ENCODE results near the gene HHATL.
A peak's percentile ranks its signal among the peaks of the same experiment; 100 is the strongest.

Gene HHATL

GRCh38 chr3:42655980-42656679, 46.5 kb downstream of the HHATL start:
- Histone ChIP-seq H3K27ac (ENCODE audit: low read length) (no peak overlapping the region), H3K4me1 (ENCODE audit: control insufficient read depth, low read depth, low read length) (peaks cover 21% of the 10 kb centered on the region), H3K36me3 (ENCODE audit: control insufficient read depth, low read depth, low read length) (no peaks in the 10 kb centered on the region), H3K9me3 (ENCODE audit: control insufficient read depth, low read depth, low read length) (no peaks in the 10 kb centered on the region), H3K4me3 (ENCODE audit: low read length) (no peak overlapping the region), H3K9ac (ENCODE audit: low read length) (no peak overlapping the region), H3K27me3 (ENCODE audit: control insufficient read depth, insufficient read depth, low read length) (no peaks in the 10 kb centered on the region)

- no peaks in the 10 kb centered on the region for H3K27me3 ChIP-seq (ENCODE audit: control insufficient read depth, insufficient read depth, low read length)
- no peaks in the 10 kb centered on the region for H3K36me3 ChIP-seq (ENCODE audit: control insufficient read depth, low read depth, low read length)
- peak overlapping the region; percentile 49 for H3K4me3 ChIP-seq (ENCODE audit: low read length)
- peaks cover 24% of the 10 kb centered on the region for H3K4me1 ChIP-seq (ENCODE audit: control insufficient read depth, low read depth, low read length)
- H3K9ac ChIP-seq (ENCODE audit: low read length) = peak overlapping the region; percentile 49
- no peaks in the 10 kb centered on the region for H3K9me3 ChIP-seq (ENCODE audit: control insufficient read depth, low read depth, low read length)
- H3K27ac ChIP-seq (ENCODE audit: low read length) = no peak overlapping the region
Observed at GRCh38 chr3:42655331-42655888, 47.2 kb downstream of the HHATL start.

- H3K27me3 ChIP-seq (ENCODE audit: control insufficient read depth, insufficient read depth, low read length) = no peaks in the 10 kb centered on the region
- no peak overlapping the region for H3K27ac ChIP-seq (ENCODE audit: low read length)
- H3K4me1 ChIP-seq (ENCODE audit: control insufficient read depth, low read depth, low read length) = peaks cover 24% of the 10 kb centered on the region
- peak overlapping the region; percentile 57 for H3K4me3 ChIP-seq (ENCODE audit: low read length)
- no peaks in the 10 kb centered on the region for H3K36me3 ChIP-seq (ENCODE audit: control insufficient read depth, low read depth, low read length)
- H3K9ac ChIP-seq (ENCODE audit: low read length) = peak overlapping the region; percentile 49
- no peaks in the 10 kb centered on the region for H3K9me3 ChIP-seq (ENCODE audit: control insufficient read depth, low read depth, low read length)
Observed at GRCh38 chr3:42654331-42655201, 48.0 kb downstream of the HHATL start.

GRCh38 chr3:42653560-42654330, 48.9 kb downstream of the HHATL start, which contains the start of gene ZBTB47:
Gene ZBTB47 (plus strand): TSS chr3:42653697. CDS start chr3:42658356, 4,659 bp downstream.
- Histone ChIP-seq H3K9me3 (ENCODE audit: control insufficient read depth, low read depth, low read length) (no peaks in the 10 kb centered on the region), H3K27ac (ENCODE audit: low read length) (no peak within 1 kb of the TSS), H3K9ac (ENCODE audit: low read length) (peak within 1 kb of the TSS; percentile 49), H3K36me3 (ENCODE audit: control insufficient read depth, low read depth, low read length) (peaks cover 5% of the 10 kb centered on the region), H3K4me1 (ENCODE audit: control insufficient read depth, low read depth, low read length) (peaks cover 24% of the 10 kb centered on the region), H3K27me3 (ENCODE audit: control insufficient read depth, insufficient read depth, low read length) (no peaks in the 10 kb centered on the region), H3K4me3 (ENCODE audit: low read length) (peak within 1 kb of the TSS; percentile 57)

GRCh38 chr3:42653303-42653559, 49.4 kb downstream of the HHATL start:
- H3K36me3 ChIP-seq (ENCODE audit: control insufficient read depth, low read depth, low read length) = peaks cover 6% of the 10 kb centered on the region
- H3K4me1 ChIP-seq (ENCODE audit: control insufficient read depth, low read depth, low read length) = peaks cover 24% of the 10 kb centered on the region
- no peaks in the 10 kb centered on the region for H3K9me3 ChIP-seq (ENCODE audit: control insufficient read depth, low read depth, low read length)
- H3K4me3 ChIP-seq (ENCODE audit: low read length) = peak overlapping the region; percentile 57
- H3K27me3 ChIP-seq (ENCODE audit: control insufficient read depth, insufficient read depth, low read length) = no peaks in the 10 kb centered on the region
- no peak overlapping the region for H3K27ac ChIP-seq (ENCODE audit: low read length)
- no peak overlapping the region for H3K9ac ChIP-seq (ENCODE audit: low read length)

GRCh38 chr3:42652611-42653302, 49.8 kb downstream of the HHATL start:
- Histone ChIP-seq H3K4me3 (ENCODE audit: low read length) (no peak overlapping the region), H3K27ac (ENCODE audit: low read length) (no peak overlapping the region), H3K36me3 (ENCODE audit: control insufficient read depth, low read depth, low read length) (peaks cover 7% of the 10 kb centered on the region), H3K4me1 (ENCODE audit: control insufficient read depth, low read depth, low read length) (peaks cover 27% of the 10 kb centered on the region), H3K9ac (ENCODE audit: low read length) (no peak overlapping the region), H3K9me3 (ENCODE audit: control insufficient read depth, low read depth, low read length) (no peaks in the 10 kb centered on the region), H3K27me3 (ENCODE audit: control insufficient read depth, insufficient read depth, low read length) (no peaks in the 10 kb centered on the region)

GRCh38 chr3:42652251-42652610, 50.4 kb downstream of the HHATL start:
- no peak overlapping the region for H3K27ac ChIP-seq (ENCODE audit: low read length)

GRCh38 chr3:42651248-42652091, 51.1 kb downstream of the HHATL start:
- no peak overlapping the region for H3K9ac ChIP-seq (ENCODE audit: low read length)
- no peaks in the 10 kb centered on the region for H3K9me3 ChIP-seq (ENCODE audit: control insufficient read depth, low read depth, low read length)
- no peak overlapping the region for H3K4me3 ChIP-seq (ENCODE audit: low read length)
- H3K27me3 ChIP-seq (ENCODE audit: control insufficient read depth, insufficient read depth, low read length) = no peaks in the 10 kb centered on the region
- H3K4me1 ChIP-seq (ENCODE audit: control insufficient read depth, low read depth, low read length) = peaks cover 36% of the 10 kb centered on the region
- H3K27ac ChIP-seq (ENCODE audit: low read length) = no peak overlapping the region
- H3K36me3 ChIP-seq (ENCODE audit: control insufficient read depth, low read depth, low read length) = peaks cover 20% of the 10 kb centered on the region

More at GRCh38 chr3:42652251-42652610, 50.4 kb downstream of the HHATL start:
- Histone ChIP-seq H3K36me3 (ENCODE audit: control insufficient read depth, low read depth, low read length) (peaks cover 13% of the 10 kb centered on the region), H3K9me3 (ENCODE audit: control insufficient read depth, low read depth, low read length) (no peaks in the 10 kb centered on the region), H3K9ac (ENCODE audit: low read length) (no peak overlapping the region), H3K4me3 (ENCODE audit: low read length) (no peak overlapping the region), H3K27me3 (ENCODE audit: control insufficient read depth, insufficient read depth, low read length) (no peaks in the 10 kb centered on the region), H3K4me1 (ENCODE audit: control insufficient read depth, low read depth, low read length) (peaks cover 33% of the 10 kb centered on the region)

GRCh38 chr3:42649783-42650182, 52.8 kb downstream of the HHATL start:
- H3K9ac ChIP-seq (ENCODE audit: low read length) = no peak overlapping the region
- peaks cover 37% of the 10 kb centered on the region for H3K36me3 ChIP-seq (ENCODE audit: control insufficient read depth, low read depth, low read length)
- no peaks in the 10 kb centered on the region for H3K27me3 ChIP-seq (ENCODE audit: control insufficient read depth, insufficient read depth, low read length)
- no peaks in the 10 kb centered on the region for H3K9me3 ChIP-seq (ENCODE audit: control insufficient read depth, low read depth, low read length)
- H3K27ac ChIP-seq (ENCODE audit: low read length) = no peak overlapping the region
- H3K4me1 ChIP-seq (ENCODE audit: control insufficient read depth, low read depth, low read length) = peaks cover 31% of the 10 kb centered on the region
- no peak overlapping the region for H3K4me3 ChIP-seq (ENCODE audit: low read length)

GRCh38 chr3:42649006-42649405, 53.6 kb downstream of the HHATL start:
- H3K27me3 ChIP-seq (ENCODE audit: control insufficient read depth, insufficient read depth, low read length) = no peaks in the 10 kb centered on the region
- no peak overlapping the region for H3K9ac ChIP-seq (ENCODE audit: low read length)
- H3K9me3 ChIP-seq (ENCODE audit: control insufficient read depth, low read depth, low read length) = no peaks in the 10 kb centered on the region
- H3K36me3 ChIP-seq (ENCODE audit: control insufficient read depth, low read depth, low read length) = peaks cover 43% of the 10 kb centered on the region
- H3K4me3 ChIP-seq (ENCODE audit: low read length) = no peak overlapping the region
- no peak overlapping the region for H3K27ac ChIP-seq (ENCODE audit: low read length)
- peaks cover 31% of the 10 kb centered on the region for H3K4me1 ChIP-seq (ENCODE audit: control insufficient read depth, low read depth, low read length)
